Upper lobe of left lung (tissue), 6 donors: ENCODE data around the gene TOX4. TPM values are rescaled to one million over a fixed set of nuclear protein-coding genes. Genes with fewer than 3 reads are reported as not detected.
A peak's percentile ranks its signal among the peaks of the same experiment; 100 is the strongest.
"Not testable (repeated sequence)": the region's sequence is repeated elsewhere in the genome, so short reads cannot be mapped to it uniquely, and the experiment has no call there.

ENCODE experiments used
- ATAC-seq, 2 donors: fragments of 200-7000 bp; cut with Tn5 transposase; one replicate each; pipeline ENCODE4 v1.9.1; 2022; ENCODE audit warnings: mild to moderate bottlenecking in 2 of 2, moderate library complexity in 2 of 2; ENCODE audit not compliant: low FRiP score in 2 of 2
- DNase-seq, 2 donors: peaks; one replicate each; pipeline ENCODE4 v3.0.0-alpha.2; 2019 to 2020
- H3K27ac ChIP-seq, 4 donors: fragments of 200-600 bp; sonication (generic); one replicate each; pipeline ENCODE4 v1.5.1; 2016 to 2019
- H3K27me3 ChIP-seq, 4 donors: fragments of 200-600 bp; sonication (generic); one replicate each; pipeline ENCODE4 v1.5.1; 2017 to 2019
- H3K36me3 ChIP-seq, 4 donors: fragments of 200-600 bp; sonication (generic); one replicate each; pipeline ENCODE4 v1.5.1; 2016 to 2019
- H3K4me1 ChIP-seq, 4 donors: fragments of 200-600 bp; sonication (generic); one replicate each; pipeline ENCODE4 v1.5.1; 2018 to 2019
- H3K4me3 ChIP-seq, 4 donors: fragments of 200-600 bp; sonication (generic); one replicate each; pipeline ENCODE4 v1.5.1; 2017 to 2019; ENCODE audit warnings: mild to moderate bottlenecking in 2 of 4, moderate library complexity in 1 of 4
- H3K9me3 ChIP-seq, 4 donors: fragments of 200-600 bp; sonication (generic); one replicate each; pipeline ENCODE4 v1.5.1; 2018 to 2019
- CTCF ChIP-seq, 6 experiments: fragments of 450-650 bp in 4 of 6; fragments of 200-600 bp in 2 of 6; sonication (generic) in 2 of 6; IDR thresholded peaks; one replicate each; pipeline ENCODE4 v1.5.1; 2016 to 2019; ENCODE audit warnings: antibody characterized with exemption in 6 of 6
- EP300 ChIP-seq, 4 donors: sonication (generic); formaldehyde crosslinking; IDR thresholded peaks; one replicate each; pipeline ENCODE4 v1.5.1; 2017; ENCODE audit warnings: antibody characterized with exemption in 4 of 4, control low read depth in 2 of 4
- POLR2A ChIP-seq, 4 donors: fragments of 450-650 bp; IDR thresholded peaks; one replicate each; pipeline ENCODE4 v1.5.1; 2016 to 2017; ENCODE audit warnings: antibody characterized with exemption in 4 of 4, mild to moderate bottlenecking in 2 of 4
- POLR2AphosphoS5 ChIP-seq, 2 donors: sonication (generic); formaldehyde crosslinking; IDR thresholded peaks; one replicate each; pipeline ENCODE4 v1.5.1; 2017; ENCODE audit warnings: antibody characterized with exemption in 2 of 2
- WGBS, 2 donors: methylation state at CpG; one replicate each; pipeline ENCODE4 v1.1.5; 2017 to 2018; 5-methylcytosine and 5-hydroxymethylcytosine counted together
- small RNA-seq, 4 donors: library from RNA; depleted of rRNA; stranded (forward); fragments of <200 nt; gene quantifications; one replicate each; pipeline ENCODE3, GENCODE V24; 2016
- total RNA-seq, 6 donors: library from RNA; depleted of rRNA in 4 of 6; stranded (reverse); fragments of >200 nt in 4 of 6; gene quantifications; one replicate each; pipeline versions ENCODE4 v1.1.0 to v1.2.1, GENCODE V29; 2016 to 2021
- donor health status: DM: no; HTN: no; CAD: no; lungs with moderate emphysema.
- donor health status: DM: no; HTN: yes; CAD: no; lungs with severe emphysema.

Gene TOX4
- total RNA-seq, 6 donors from 2014 or later = 29.0 to 71.6 (median 62.0) TPM

- peaks cover 0 to 9% (median 3%) of the 10 kb centered on the region in 4 donors for H3K4me1 ChIP-seq
- H3K9me3 ChIP-seq = no peaks in the 10 kb centered on the region
- H3K4me3 ChIP-seq = no peak overlapping the region
- H3K27ac ChIP-seq = no peak overlapping the region
- no peak for ATAC-seq
- H3K36me3 ChIP-seq = no peaks in the 10 kb centered on the region
- DNase-seq = no peak
- TF ChIP-seq CTCF (IDR thresholded peaks at IDR 0.05) (no peak), POLR2A (IDR thresholded peaks at IDR 0.05) (no peak)
- 24 to 39% methylated on average over 3 of the region's 3 CpGs for WGBS, 2 donors
- peaks cover 0 to 7% (median 0%) of the 10 kb centered on the region in 4 donors for H3K27me3 ChIP-seq
These were observed 62.4 kb downstream of the TOX4 start for GRCh38 chr14:21539189-21539940.

GRCh38 chr14:21541413-21542074 is 64.5 kb downstream of the TOX4 start:
- no peak for ATAC-seq
- Histone ChIP-seq H3K4me3 (no peak overlapping the region), H3K27me3 (peaks cover 0 to 3% (median 0%) of the 10 kb centered on the region in 4 donors), H3K9me3 (no peaks in the 10 kb centered on the region), H3K27ac (no peak overlapping the region), H3K4me1 (peaks cover 0 to 5% (median 1%) of the 10 kb centered on the region in 4 donors), H3K36me3 (no peaks in the 10 kb centered on the region)
- no peak for DNase-seq
- TF ChIP-seq EP300 (IDR thresholded peaks at IDR 0.05) (no peak), POLR2AphosphoS5 (IDR thresholded peaks at IDR 0.05) (no peak), CTCF (IDR thresholded peaks at IDR 0.05) (no peak), POLR2A (IDR thresholded peaks at IDR 0.05) (no peak)
- WGBS, 2 donors = 86% methylated on average over 9 of the region's 9 CpGs

- Histone ChIP-seq H3K27ac (no peak overlapping the region), H3K4me3 (no peak overlapping the region), H3K27me3 (no peaks in the 10 kb centered on the region), H3K4me1 (no peaks in the 10 kb centered on the region), H3K36me3 (no peaks in the 10 kb centered on the region), H3K9me3 (no peaks in the 10 kb centered on the region)
- TF ChIP-seq POLR2AphosphoS5 (IDR thresholded peaks at IDR 0.05) = no peak
- no peak for TF ChIP-seq EP300 (IDR thresholded peaks at IDR 0.05)
- no peak for TF ChIP-seq POLR2A (IDR thresholded peaks at IDR 0.05)
- TF ChIP-seq CTCF (IDR thresholded peaks at IDR 0.05) = no peak
- DNase-seq (peak in 1 of 2 donors; percentile 44), ATAC-seq (no peak)
- 35 to 39% methylated on average over 7 of the region's 7 CpGs for WGBS, 2 donors
These were observed 66.5 kb downstream of the TOX4 start for GRCh38 chr14:21543521-21543960.

- Histone ChIP-seq H3K4me1 (no peaks in the 10 kb centered on the region), H3K36me3 (no peaks in the 10 kb centered on the region), H3K4me3 (no peak overlapping the region), H3K27ac (no peak overlapping the region), H3K9me3 (no peaks in the 10 kb centered on the region), H3K27me3 (no peaks in the 10 kb centered on the region)
- ATAC-seq (no peak), DNase-seq (no peak)
- TF ChIP-seq CTCF (IDR thresholded peaks at IDR 0.05) (no peak), EP300 (IDR thresholded peaks at IDR 0.05) (no peak), POLR2AphosphoS5 (IDR thresholded peaks at IDR 0.05) (no peak), POLR2A (IDR thresholded peaks at IDR 0.05) (no peak)
- 42 to 53% methylated on average over 5 of the region's 5 CpGs for WGBS, 2 donors
These were observed 67.0 kb downstream of the TOX4 start for GRCh38 chr14:21543963-21544362.

- not testable (repeated sequence) for ATAC-seq, H3K4me3 ChIP-seq, H3K27me3 ChIP-seq, H3K36me3 ChIP-seq, DNase-seq, H3K9me3 ChIP-seq, H3K4me1 ChIP-seq, H3K27ac ChIP-seq
- 77 to 82% methylated on average over 7 of the region's 7 CpGs for WGBS, 2 donors
These were observed 67.6 kb downstream of the TOX4 start for GRCh38 chr14:21544588-21544987.

Small RNAs within 50 kb of the gene (small RNA-seq; reads per million reads assigned to genes)
- 0 reads per million in 4 donors for gene RN7SL650P

Other genes with a start within 250 kb of the TOX4 start
- gene HNRNPC, start 207.8 kb upstream of the TOX4 start, total RNA-seq = 100 to 1,000 TPM; 119 to 390 (median 293) TPM
- gene RPGRIP1, start 197.1 kb upstream of the TOX4 start, total RNA-seq = 1 to 10 TPM in 1 of 6 donors, under 1 TPM in 4, not detected in 1; 0.15 to 1.0 (median 0.34) TPM
- 10 to 100 TPM; 20.1 to 52.0 (median 47.3) TPM for gene SUPT16H, start 93.2 kb upstream of the TOX4 start, total RNA-seq
- gene CHD8, start 21.1 kb upstream of the TOX4 start, total RNA-seq = 10 to 100 TPM; 42.2 to 96.4 (median 67.5) TPM
- 10 to 100 TPM; 13.1 to 40.2 (median 33.0) TPM for gene RAB2B, start 236 bp upstream of the TOX4 start, total RNA-seq
- gene METTL3, start 34.1 kb downstream of the TOX4 start, total RNA-seq = 100 to 1,000 TPM in 1 of 6 donors, 10 to 100 TPM in 5; 41.7 to 126 (median 47.7) TPM
- 10 to 100 TPM in 2 of 6 donors, 1 to 10 TPM in 4; 5.5 to 12.2 (median 8.0) TPM for gene SALL2, start 49.2 kb downstream of the TOX4 start, total RNA-seq
- not detected for gene OR10G3, start 102.9 kb downstream of the TOX4 start, total RNA-seq
- gene OR10G2, start 157.7 kb downstream of the TOX4 start, total RNA-seq = not detected
- not detected for gene OR4E2, start 176.6 kb downstream of the TOX4 start, total RNA-seq
- gene OR4E1, start 196.6 kb downstream of the TOX4 start, total RNA-seq = not detected